Mesenchymal stem cell (in vitro differentiated cells and primary cell): ENCODE data around the gene AOPEP.
A peak's percentile ranks its signal among the peaks of the same experiment; 100 is the strongest.

Experiments
- DNase-seq: peaks from one replicate; pipeline ENCODE4 v3.0.0-alpha.2; 2013
- H2AFZ ChIP-seq: one replicate; pipeline ENCODE4 v1.6.1; 2013; ENCODE audit warnings: low read depth, mild to moderate bottlenecking, control low read depth, inconsistent platforms, low read length, moderate library complexity
- H2AK5ac ChIP-seq: 2 replicates; pipeline ENCODE4 v1.6.1; 2013; ENCODE audit warnings: low read length, moderate library complexity, mild to moderate bottlenecking, inconsistent platforms; ENCODE audit not compliant: severe bottlenecking
- H2BK120ac ChIP-seq: one replicate; pipeline ENCODE4 v1.6.1; 2013; ENCODE audit warnings: low read depth, mild to moderate bottlenecking, inconsistent platforms, low read length, moderate library complexity
- H2BK12ac ChIP-seq, 2 experiments: one replicate each; pipeline ENCODE4 v1.6.1; 2013; ENCODE audit warnings: inconsistent platforms in 2 of 2, low read length in 2 of 2, mild to moderate bottlenecking in 2 of 2, moderate library complexity in 2 of 2, control low read depth in 1 of 2
- H2BK15ac ChIP-seq: one replicate; pipeline ENCODE4 v1.6.1; 2013; ENCODE audit warnings: mild to moderate bottlenecking, low read depth, inconsistent platforms; ENCODE audit not compliant: poor library complexity, severe bottlenecking
- H2BK5ac ChIP-seq: 2 replicates; pipeline ENCODE4 v1.6.1; 2013; ENCODE audit warnings: low read depth, mild to moderate bottlenecking, low read length, control low read depth, inconsistent platforms; ENCODE audit not compliant: poor library complexity, severe bottlenecking
- H3K14ac ChIP-seq, 2 experiments: one replicate each; pipeline ENCODE4 v1.6.1; 2013; ENCODE audit warnings: inconsistent platforms in 2 of 2, low read length in 2 of 2, control low read depth in 1 of 2, mild to moderate bottlenecking in 1 of 2, moderate library complexity in 1 of 2
- H3K18ac ChIP-seq, 2 experiments: one replicate each; pipeline ENCODE4 v1.6.1; 2013; ENCODE audit warnings: inconsistent platforms in 2 of 2, low read length in 2 of 2, control low read depth in 1 of 2, low read depth in 1 of 2, mild to moderate bottlenecking in 1 of 2
- H3K23ac ChIP-seq, 2 experiments: one replicate each; pipeline ENCODE4 v1.6.1; 2013; ENCODE audit warnings: inconsistent platforms in 2 of 2, low read length in 2 of 2, mild to moderate bottlenecking in 2 of 2, moderate library complexity in 2 of 2, control low read depth in 1 of 2
- H3K27ac ChIP-seq: 2 replicates; pipeline ENCODE4 v1.5.1; 2013; ENCODE audit warnings: mild to moderate bottlenecking, moderate library complexity, low read length, control low read depth, inconsistent platforms; ENCODE audit not compliant: poor library complexity, severe bottlenecking
- H3K27me3 ChIP-seq, 2 experiments: 2 replicates each; pipeline versions ENCODE4 v1.6.1 to v1.7.0; 2013; ENCODE audit warnings: low read length in 2 of 2, mild to moderate bottlenecking in 2 of 2, moderate library complexity in 2 of 2, control low read depth in 1 of 2, inconsistent platforms in 1 of 2; ENCODE audit not compliant: control insufficient read depth in 1 of 2, insufficient read depth in 1 of 2
- H3K36me3 ChIP-seq, 2 experiments: 2 replicates each; pipeline versions ENCODE4 v1.6.1 to v1.7.0; 2013; ENCODE audit warnings: low read length in 2 of 2, control low read depth in 1 of 2, inconsistent platforms in 1 of 2, low read depth in 1 of 2, mild to moderate bottlenecking in 1 of 2; ENCODE audit not compliant: insufficient read depth in 2 of 2, control insufficient read depth in 1 of 2
- H3K4ac ChIP-seq, 2 experiments: one replicate each; pipeline ENCODE4 v1.6.1; 2013; ENCODE audit warnings: inconsistent platforms in 2 of 2, low read length in 2 of 2, mild to moderate bottlenecking in 2 of 2, moderate library complexity in 2 of 2, control low read depth in 1 of 2, low read depth in 1 of 2
- H3K4me1 ChIP-seq: 2 replicates; pipeline ENCODE4 v1.6.1; 2013; ENCODE audit warnings: low read depth, low read length, control low read depth; ENCODE audit not compliant: control insufficient read depth, insufficient read depth
- H3K4me2 ChIP-seq: 2 replicates; pipeline ENCODE4 v1.6.1; 2013; ENCODE audit warnings: low read length, mild to moderate bottlenecking, inconsistent platforms; ENCODE audit not compliant: poor library complexity, severe bottlenecking
- H3K4me3 ChIP-seq, 2 experiments: 2 replicates each; pipeline versions ENCODE4 v1.5.1 to v1.7.0; 2013; ENCODE audit warnings: low read length in 2 of 2, mild to moderate bottlenecking in 2 of 2, control low read depth in 1 of 2, low read depth in 1 of 2; ENCODE audit not compliant: insufficient read depth in 1 of 2
- H3K79me1 ChIP-seq: replicated peaks from 2 replicates; pipeline ENCODE4 v1.6.1; 2013; ENCODE audit warnings: mild to moderate bottlenecking, control low read depth, low read length, inconsistent platforms; ENCODE audit not compliant: poor library complexity, severe bottlenecking
- H3K9ac ChIP-seq: 2 replicates; pipeline ENCODE4 v1.7.0; 2013; ENCODE audit warnings: mild to moderate bottlenecking, low read length, moderate library complexity
- H3K9me3 ChIP-seq: 2 replicates; pipeline ENCODE4 v1.7.0; 2013; ENCODE audit warnings: mild to moderate bottlenecking, low read length; ENCODE audit not compliant: control insufficient read depth
- H4K8ac ChIP-seq: one replicate; pipeline ENCODE4 v1.6.1; 2013; ENCODE audit warnings: inconsistent platforms, mild to moderate bottlenecking, low read length, moderate library complexity
- H4K91ac ChIP-seq: one replicate; pipeline ENCODE4 v1.6.1; 2013; ENCODE audit warnings: mild to moderate bottlenecking, low read length, inconsistent platforms
- WGBS: methylation state at CpG from one replicate; pipeline ENCODE4 v1.1.7; 2013; ENCODE audit warnings: mixed read lengths; 5-methylcytosine and 5-hydroxymethylcytosine counted together

The AOPEP gene

DNA sequence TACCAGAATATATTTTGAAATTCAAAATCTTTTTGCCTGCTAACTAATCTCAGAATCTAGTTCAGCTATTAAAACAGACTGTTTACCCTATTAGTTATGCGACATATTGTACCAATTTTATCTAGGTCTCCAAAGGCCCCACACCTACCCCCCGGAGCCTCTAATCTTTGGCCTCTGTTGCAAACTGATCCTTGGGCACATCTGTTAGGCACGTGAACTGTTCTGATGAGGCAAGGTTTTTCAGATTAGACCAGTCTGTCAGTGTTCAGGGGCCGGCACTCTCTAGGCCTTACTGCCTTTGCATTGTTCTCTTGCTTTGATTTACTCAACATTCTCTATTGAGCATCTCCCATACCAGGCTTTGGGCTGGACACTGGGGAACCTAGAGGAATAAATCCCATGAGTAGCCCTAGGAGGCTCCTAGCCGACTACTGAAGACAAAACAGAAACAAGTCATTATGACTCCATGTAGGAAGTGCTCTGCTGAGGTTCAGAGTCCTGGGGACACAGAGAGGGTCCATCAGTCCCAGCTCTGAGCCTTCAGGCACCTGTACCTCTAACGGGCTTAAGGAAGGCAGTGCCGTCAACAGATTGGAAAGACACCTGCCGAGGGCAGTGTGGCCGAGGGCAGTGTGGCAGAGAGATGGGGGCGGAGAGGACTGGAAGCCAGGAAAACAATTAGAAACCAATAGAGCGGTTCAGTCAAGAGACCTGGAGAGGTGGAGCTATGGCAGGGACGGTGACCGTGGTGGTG, 245.1 kb downstream of the AOPEP start:
- Histone ChIP-seq H3K23ac (no peak overlapping the region), H2AK5ac (peak overlapping the region; percentile 65), H3K4me2 (no peak overlapping the region), H3K79me1 (peaks cover 7% of the 10 kb centered on the region), H3K4me1 (peaks cover 21% of the 10 kb centered on the region), H2BK12ac (no peak overlapping the region), H2BK120ac (no peak overlapping the region), H2BK15ac (no peak overlapping the region), H3K14ac (no peak overlapping the region), H3K18ac (no peak overlapping the region), H3K9ac (no peak overlapping the region), H4K8ac (no peak overlapping the region), H3K9me3 (no peaks in the 10 kb centered on the region), H3K36me3 (no peaks in the 10 kb centered on the region), H4K91ac (no peak overlapping the region), H2AFZ (no peak overlapping the region), H3K4me3 (no peak overlapping the region), H2BK5ac (no peak overlapping the region), H3K4ac (no peak overlapping the region), H3K27ac (no peak overlapping the region), H3K27me3 (no peaks in the 10 kb centered on the region)
- 96% methylated on average over 13 of the region's 13 CpGs for WGBS
- no peak for DNase-seq

DNA sequence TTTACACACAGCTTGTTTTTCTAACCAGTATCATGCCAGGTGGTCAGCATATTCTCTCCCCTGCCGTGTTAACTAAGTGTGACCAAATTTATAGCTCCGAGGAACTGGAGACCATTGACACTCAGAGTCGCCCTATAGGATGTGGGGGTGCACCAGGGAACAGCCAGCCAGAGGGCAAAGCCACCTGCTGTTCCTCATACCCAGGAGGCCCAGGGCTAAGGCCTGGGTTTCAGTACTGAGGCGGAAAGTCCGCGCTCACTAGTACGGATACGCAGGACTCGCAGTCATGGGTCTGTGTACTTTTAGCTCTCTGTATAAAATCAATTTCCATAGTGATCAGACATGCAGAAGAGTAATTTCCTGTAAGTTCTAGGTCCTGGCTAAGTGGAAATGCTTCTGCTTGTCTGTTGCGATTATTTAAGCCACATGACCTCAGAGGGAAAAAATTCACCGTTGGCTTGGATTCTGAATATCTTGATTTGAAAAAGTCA, 247.0 kb downstream of the AOPEP start:
- Histone ChIP-seq H3K9me3 (no peaks in the 10 kb centered on the region), H3K9ac (no peak overlapping the region), H3K27me3 (no peaks in the 10 kb centered on the region), H4K91ac (no peak overlapping the region), H3K4me1 (peaks cover 18% of the 10 kb centered on the region), H2BK5ac (no peak overlapping the region), H2BK15ac (no peak overlapping the region), H3K4me2 (peak overlapping the region; percentile 35), H3K27ac (peak overlapping the region; percentile 86), H3K36me3 (peaks cover 0 to 7% of the 10 kb centered on the region in 2 experiments), H2AFZ (no peak overlapping the region), H2AK5ac (peak overlapping the region; percentile 76), H3K4ac (peak overlapping the region in 1 of 2 experiments; percentile 57), H3K4me3 (no peak overlapping the region), H2BK120ac (no peak overlapping the region), H3K18ac (peak overlapping the region in 1 of 2 experiments; percentile 46), H3K23ac (no peak overlapping the region), H3K79me1 (peaks cover 9% of the 10 kb centered on the region), H2BK12ac (no peak overlapping the region), H3K14ac (no peak overlapping the region), H4K8ac (no peak overlapping the region)
- DNase-seq = peak; percentile 69
- 70% methylated on average over 11 of the region's 11 CpGs for WGBS

DNA sequence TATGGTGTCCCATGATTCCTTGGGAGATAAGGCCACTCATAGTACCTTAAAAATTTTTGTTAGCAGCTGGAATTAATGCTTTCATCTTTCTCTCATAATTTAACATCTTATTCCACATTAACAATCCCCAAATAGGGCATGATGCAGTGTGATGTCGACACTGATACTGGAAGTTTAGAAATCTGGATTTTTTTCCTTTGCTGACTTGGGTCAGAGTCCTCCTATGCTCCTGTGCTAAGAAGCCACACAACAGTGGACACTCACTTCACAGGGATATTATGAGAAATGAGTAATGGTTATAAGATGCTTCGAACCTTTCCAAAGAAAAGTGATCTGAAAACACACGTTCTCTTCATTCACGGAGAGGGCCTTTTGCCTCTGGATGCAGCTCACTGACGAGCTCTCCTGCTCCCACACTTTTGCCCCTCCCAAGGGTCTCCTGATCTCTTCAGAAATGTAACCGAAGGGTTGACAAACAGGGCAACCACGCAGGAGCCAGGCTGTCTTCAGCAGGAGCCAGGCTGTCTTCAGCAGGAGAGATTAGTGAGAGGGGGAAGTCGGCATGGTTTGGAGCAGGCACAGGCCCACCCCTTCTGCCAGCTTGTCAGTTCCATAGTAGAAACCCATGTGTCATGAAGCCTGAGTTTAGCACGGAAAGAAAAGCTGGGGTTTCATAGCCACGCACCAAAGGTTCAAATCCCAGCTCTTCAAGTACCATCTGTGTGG, 247.8 kb downstream of the AOPEP start:
- H3K4ac ChIP-seq = no peak overlapping the region
- 92% methylated on average over 10 of the region's 10 CpGs for WGBS
- H3K14ac ChIP-seq = no peak overlapping the region
- no peak overlapping the region for H3K9ac ChIP-seq
- peaks cover 1 to 7% of the 10 kb centered on the region in 2 experiments for H3K36me3 ChIP-seq
- H3K4me3 ChIP-seq = no peak overlapping the region
- no peak overlapping the region for H3K23ac ChIP-seq
- H2BK120ac ChIP-seq = no peak overlapping the region
- peaks cover 18% of the 10 kb centered on the region for H3K4me1 ChIP-seq
- H2BK5ac ChIP-seq = no peak overlapping the region
- peak overlapping the region; percentile 86 for H3K27ac ChIP-seq
- no peak overlapping the region for H4K91ac ChIP-seq
- no peak overlapping the region for H2BK12ac ChIP-seq
- H3K4me2 ChIP-seq = no peak overlapping the region
- H4K8ac ChIP-seq = no peak overlapping the region
- H2AK5ac ChIP-seq = peak overlapping the region; percentile 11
- H2BK15ac ChIP-seq = no peak overlapping the region
- no peaks in the 10 kb centered on the region for H3K27me3 ChIP-seq
- no peak overlapping the region for H3K18ac ChIP-seq
- H3K79me1 ChIP-seq = peaks cover 9% of the 10 kb centered on the region
- H3K9me3 ChIP-seq = no peaks in the 10 kb centered on the region
- no peak overlapping the region for H2AFZ ChIP-seq
- no peak for DNase-seq

DNA sequence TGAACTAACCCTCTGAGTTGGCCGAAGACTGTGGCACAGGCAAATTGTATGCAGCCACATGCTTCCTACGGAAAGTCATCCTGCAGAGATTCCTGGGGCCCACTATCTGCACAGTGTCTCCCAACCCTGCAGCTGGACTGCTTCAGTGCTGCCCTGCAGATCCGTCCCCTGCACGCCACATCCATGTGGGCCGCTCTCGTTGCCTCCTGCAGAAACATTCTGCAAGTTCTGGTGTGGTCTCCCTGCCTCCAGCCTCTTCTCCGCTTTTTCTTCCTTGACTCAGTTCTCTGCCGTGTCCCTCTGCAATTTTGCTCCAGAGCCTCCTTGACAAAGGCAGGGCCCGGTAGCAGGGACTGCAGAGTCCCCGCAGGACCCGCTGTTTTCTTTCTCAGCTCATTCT, 249.0 kb downstream of the AOPEP start:
- DNase-seq = no peak
- no peak overlapping the region for H3K9ac ChIP-seq
- H3K4me3 ChIP-seq = no peak overlapping the region
- no peak overlapping the region for H3K27ac ChIP-seq
- H3K14ac ChIP-seq = no peak overlapping the region
- no peak overlapping the region for H4K8ac ChIP-seq
- H2AFZ ChIP-seq = no peak overlapping the region
- peaks cover 9% of the 10 kb centered on the region for H3K79me1 ChIP-seq
- H2BK12ac ChIP-seq = no peak overlapping the region
- no peak overlapping the region for H2BK15ac ChIP-seq
- H4K91ac ChIP-seq = peak overlapping the region; percentile 49
- 96% methylated on average over 11 of the region's 11 CpGs for WGBS
- no peak overlapping the region for H3K4me2 ChIP-seq
- H3K9me3 ChIP-seq = no peaks in the 10 kb centered on the region
- H2BK5ac ChIP-seq = no peak overlapping the region
- peak overlapping the region in 1 of 2 experiments; percentile 14 for H3K18ac ChIP-seq
- peaks cover 18% of the 10 kb centered on the region for H3K4me1 ChIP-seq
- peaks cover 3 to 16% of the 10 kb centered on the region in 2 experiments for H3K36me3 ChIP-seq
- H2AK5ac ChIP-seq = peak overlapping the region; percentile 55
- H3K27me3 ChIP-seq = no peaks in the 10 kb centered on the region
- no peak overlapping the region for H2BK120ac ChIP-seq
- H3K4ac ChIP-seq = no peak overlapping the region
- no peak overlapping the region for H3K23ac ChIP-seq
